ENCODE data around the gene ELMO1. TPM values are rescaled to one million over a fixed set of nuclear protein-coding genes. Genes with fewer than 3 reads are reported as not detected.
A peak's percentile ranks its signal among the peaks of the same experiment; 100 is the strongest.

Gene ELMO1
- total and polyA plus RNA-seq, 2 experiments from 2014 or later: 6.5 to 24.9 TPM

DNA sequence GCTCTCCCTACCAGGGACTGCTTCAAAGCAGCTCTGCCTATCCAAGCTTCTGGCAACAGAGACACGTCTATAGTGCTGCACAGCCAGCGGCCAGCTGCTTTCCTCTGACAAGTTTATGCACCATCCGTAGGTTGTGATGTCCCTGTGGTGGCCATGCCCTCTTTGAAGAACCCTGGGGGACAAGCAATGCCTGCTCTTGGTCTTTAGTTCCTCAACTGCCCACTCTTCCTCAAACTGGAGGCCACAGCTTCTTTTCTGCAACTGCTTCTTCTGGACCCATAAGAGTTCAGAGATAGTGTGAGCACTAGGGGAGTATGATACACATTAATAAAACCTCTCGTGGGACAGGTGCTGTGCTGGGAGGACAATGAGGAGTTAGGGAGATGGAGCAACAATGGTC, 164.9 kb downstream of the ELMO1 start (continued):
- TF ChIP-seq, protein P1, sequence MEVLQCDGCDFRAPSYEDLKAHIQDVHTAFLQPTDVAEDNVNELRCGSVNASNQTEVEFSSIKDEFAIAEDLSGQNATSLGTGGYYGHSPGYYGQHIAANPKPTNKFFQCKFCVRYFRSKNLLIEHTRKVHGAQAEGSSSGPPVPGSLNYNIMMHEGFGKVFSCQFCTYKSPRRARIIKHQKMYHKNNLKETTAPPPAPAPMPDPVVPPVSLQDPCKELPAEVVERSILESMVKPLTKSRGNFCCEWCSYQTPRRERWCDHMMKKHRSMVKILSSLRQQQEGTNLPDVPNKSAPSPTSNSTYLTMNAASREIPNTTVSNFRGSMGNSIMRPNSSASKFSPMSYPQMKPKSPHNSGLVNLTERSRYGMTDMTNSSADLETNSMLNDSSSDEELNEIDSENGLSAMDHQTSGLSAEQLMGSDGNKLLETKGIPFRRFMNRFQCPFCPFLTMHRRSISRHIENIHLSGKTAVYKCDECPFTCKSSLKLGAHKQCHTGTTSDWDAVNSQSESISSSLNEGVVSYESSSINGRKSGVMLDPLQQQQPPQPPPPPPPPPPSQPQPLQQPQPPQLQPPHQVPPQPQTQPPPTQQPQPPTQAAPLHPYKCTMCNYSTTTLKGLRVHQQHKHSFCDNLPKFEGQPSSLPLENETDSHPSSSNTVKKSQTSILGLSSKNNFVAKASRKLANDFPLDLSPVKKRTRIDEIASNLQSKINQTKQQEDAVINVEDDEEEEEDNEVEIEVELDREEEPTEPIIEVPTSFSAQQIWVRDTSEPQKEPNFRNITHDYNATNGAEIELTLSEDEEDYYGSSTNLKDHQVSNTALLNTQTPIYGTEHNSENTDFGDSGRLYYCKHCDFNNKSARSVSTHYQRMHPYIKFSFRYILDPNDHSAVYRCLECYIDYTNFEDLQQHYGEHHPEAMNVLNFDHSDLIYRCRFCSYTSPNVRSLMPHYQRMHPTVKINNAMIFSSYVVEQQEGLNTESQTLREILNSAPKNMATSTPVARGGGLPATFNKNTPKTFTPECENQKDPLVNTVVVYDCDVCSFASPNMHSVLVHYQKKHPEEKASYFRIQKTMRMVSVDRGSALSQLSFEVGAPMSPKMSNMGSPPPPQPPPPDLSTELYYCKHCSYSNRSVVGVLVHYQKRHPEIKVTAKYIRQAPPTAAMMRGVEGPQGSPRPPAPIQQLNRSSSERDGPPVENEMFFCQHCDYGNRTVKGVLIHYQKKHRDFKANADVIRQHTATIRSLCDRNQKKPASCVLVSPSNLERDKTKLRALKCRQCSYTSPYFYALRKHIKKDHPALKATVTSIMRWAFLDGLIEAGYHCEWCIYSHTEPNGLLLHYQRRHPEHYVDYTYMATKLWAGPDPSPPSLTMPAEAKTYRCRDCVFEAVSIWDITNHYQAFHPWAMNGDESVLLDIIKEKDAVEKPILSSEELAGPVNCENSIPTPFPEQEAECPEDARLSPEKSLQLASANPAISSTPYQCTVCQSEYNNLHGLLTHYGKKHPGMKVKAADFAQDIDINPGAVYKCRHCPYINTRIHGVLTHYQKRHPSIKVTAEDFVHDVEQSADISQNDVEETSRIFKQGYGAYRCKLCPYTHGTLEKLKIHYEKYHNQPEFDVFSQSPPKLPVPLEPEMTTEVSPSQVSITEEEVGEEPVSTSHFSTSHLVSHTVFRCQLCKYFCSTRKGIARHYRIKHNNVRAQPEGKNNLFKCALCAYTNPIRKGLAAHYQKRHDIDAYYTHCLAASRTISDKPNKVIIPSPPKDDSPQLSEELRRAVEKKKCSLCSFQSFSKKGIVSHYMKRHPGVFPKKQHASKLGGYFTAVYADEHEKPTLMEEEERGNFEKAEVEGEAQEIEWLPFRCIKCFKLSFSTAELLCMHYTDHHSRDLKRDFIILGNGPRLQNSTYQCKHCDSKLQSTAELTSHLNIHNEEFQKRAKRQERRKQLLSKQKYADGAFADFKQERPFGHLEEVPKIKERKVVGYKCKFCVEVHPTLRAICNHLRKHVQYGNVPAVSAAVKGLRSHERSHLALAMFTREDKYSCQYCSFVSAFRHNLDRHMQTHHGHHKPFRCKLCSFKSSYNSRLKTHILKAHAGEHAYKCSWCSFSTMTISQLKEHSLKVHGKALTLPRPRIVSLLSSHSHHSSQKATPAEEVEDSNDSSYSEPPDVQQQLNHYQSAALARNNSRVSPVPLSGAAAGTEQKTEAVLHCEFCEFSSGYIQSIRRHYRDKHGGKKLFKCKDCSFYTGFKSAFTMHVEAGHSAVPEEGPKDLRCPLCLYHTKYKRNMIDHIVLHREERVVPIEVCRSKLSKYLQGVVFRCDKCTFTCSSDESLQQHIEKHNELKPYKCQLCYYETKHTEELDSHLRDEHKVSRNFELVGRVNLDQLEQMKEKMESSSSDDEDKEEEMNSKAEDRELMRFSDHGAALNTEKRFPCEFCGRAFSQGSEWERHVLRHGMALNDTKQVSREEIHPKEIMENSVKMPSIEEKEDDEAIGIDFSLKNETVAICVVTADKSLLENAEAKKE (CRISPR knock-in tag; IDR thresholded peaks at IDR 0.05): no peak
- TF ChIP-seq, protein P2, sequence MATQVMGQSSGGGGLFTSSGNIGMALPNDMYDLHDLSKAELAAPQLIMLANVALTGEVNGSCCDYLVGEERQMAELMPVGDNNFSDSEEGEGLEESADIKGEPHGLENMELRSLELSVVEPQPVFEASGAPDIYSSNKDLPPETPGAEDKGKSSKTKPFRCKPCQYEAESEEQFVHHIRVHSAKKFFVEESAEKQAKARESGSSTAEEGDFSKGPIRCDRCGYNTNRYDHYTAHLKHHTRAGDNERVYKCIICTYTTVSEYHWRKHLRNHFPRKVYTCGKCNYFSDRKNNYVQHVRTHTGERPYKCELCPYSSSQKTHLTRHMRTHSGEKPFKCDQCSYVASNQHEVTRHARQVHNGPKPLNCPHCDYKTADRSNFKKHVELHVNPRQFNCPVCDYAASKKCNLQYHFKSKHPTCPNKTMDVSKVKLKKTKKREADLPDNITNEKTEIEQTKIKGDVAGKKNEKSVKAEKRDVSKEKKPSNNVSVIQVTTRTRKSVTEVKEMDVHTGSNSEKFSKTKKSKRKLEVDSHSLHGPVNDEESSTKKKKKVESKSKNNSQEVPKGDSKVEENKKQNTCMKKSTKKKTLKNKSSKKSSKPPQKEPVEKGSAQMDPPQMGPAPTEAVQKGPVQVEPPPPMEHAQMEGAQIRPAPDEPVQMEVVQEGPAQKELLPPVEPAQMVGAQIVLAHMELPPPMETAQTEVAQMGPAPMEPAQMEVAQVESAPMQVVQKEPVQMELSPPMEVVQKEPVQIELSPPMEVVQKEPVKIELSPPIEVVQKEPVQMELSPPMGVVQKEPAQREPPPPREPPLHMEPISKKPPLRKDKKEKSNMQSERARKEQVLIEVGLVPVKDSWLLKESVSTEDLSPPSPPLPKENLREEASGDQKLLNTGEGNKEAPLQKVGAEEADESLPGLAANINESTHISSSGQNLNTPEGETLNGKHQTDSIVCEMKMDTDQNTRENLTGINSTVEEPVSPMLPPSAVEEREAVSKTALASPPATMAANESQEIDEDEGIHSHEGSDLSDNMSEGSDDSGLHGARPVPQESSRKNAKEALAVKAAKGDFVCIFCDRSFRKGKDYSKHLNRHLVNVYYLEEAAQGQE (IDR thresholded peaks at IDR 0.05; ENCODE audit: unreplicated experiment): no peak

DNA sequence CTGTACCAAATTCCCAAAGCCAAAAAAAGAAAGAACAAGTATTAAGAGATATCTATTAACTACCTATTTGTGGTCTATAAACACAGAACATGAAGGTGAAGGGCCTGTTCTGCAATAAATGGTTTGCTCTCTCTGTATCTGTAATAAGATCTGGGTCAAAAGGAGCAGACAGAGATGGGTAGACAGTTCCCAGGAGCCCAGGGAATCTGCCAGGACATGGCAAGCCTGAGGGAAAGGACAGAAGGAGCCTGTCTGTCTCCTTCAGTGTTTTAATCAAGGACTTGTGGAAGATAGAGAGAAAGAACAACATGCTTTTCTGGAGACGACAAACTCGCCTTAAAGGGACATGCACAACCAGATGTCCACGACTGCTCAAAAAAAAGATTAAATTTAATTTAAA, 165.7 kb downstream of the ELMO1 start:
- Mint-ChIP-seq H3K27ac (peak overlapping the region; percentile 56; the same call in 1 of the 2 replicates), H3K27me3 (ENCODE audit: insufficient read depth, low read depth, poor library complexity) (peaks cover 9% of the 10 kb centered on the region), H3K4me3 (no peak overlapping the region), H3K36me3 (ENCODE audit: low read depth) (peaks cover 5% of the 10 kb centered on the region; the same call in 2 of the 3 replicates), H3K4me1 (peaks cover 34% of the 10 kb centered on the region), H3K9me3 (peaks cover 10% of the 10 kb centered on the region; the same call in 2 of the 3 replicates)
- Histone ChIP-seq H3K4me3 (no peak overlapping the region), H3K4me2 (no peak overlapping the region), H3K36me3 (ENCODE audit: insufficient read depth) (no peaks in the 10 kb centered on the region), H3K4me1 (ENCODE audit: insufficient read depth) (no peaks in the 10 kb centered on the region), H4K20me1 (replicated peaks; ENCODE audit: insufficient read depth) (no peaks in the 10 kb centered on the region), H3F3A (replicated peaks; ENCODE audit: low read depth) (no peaks in the 10 kb centered on the region), H2AFZ (no peak overlapping the region), H3K79me2 (replicated peaks; ENCODE audit: insufficient read depth) (no peaks in the 10 kb centered on the region), H3K27me3 (ENCODE audit: insufficient read depth) (no peaks in the 10 kb centered on the region), H3K9me2 (ENCODE audit: insufficient read depth) (peaks cover 6% of the 10 kb centered on the region; the same call in 1 of the 2 replicates), H3K27ac (ENCODE audit: low read depth) (no peak overlapping the region; the same call in 1 of the 2 replicates)
- TF ChIP-seq, protein P3, sequence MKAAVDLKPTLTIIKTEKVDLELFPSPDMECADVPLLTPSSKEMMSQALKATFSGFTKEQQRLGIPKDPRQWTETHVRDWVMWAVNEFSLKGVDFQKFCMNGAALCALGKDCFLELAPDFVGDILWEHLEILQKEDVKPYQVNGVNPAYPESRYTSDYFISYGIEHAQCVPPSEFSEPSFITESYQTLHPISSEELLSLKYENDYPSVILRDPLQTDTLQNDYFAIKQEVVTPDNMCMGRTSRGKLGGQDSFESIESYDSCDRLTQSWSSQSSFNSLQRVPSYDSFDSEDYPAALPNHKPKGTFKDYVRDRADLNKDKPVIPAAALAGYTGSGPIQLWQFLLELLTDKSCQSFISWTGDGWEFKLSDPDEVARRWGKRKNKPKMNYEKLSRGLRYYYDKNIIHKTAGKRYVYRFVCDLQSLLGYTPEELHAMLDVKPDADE (IDR thresholded peaks at IDR 0.05): no peak
- TF ChIP-seq EZH2phosphoT487 (IDR thresholded peaks at IDR 0.05; ENCODE audit: unreplicated experiment): no peak
- no peak for TF ChIP-seq POLR2AphosphoS5 (IDR thresholded peaks at IDR 0.05; ENCODE audit: low read depth)
- TF ChIP-seq, protein P2 (IDR thresholded peaks at IDR 0.05; ENCODE audit: unreplicated experiment): no peak
- no peak for TF ChIP-seq JUNB (IDR thresholded peaks at IDR 0.05; ENCODE audit: unreplicated experiment)
- no peak for TF ChIP-seq CREB1 (CRISPR knock-in tag; IDR thresholded peaks at IDR 0.05; ENCODE audit: low read depth)
- TF ChIP-seq NANOG (IDR thresholded peaks at IDR 0.05; ENCODE audit: borderline replicate concordance): no peak
- TF ChIP-seq EZH2 (IDR thresholded peaks at IDR 0.05; ENCODE audit: low read depth, unreplicated experiment): no peak
- no peak for DNase-seq (ENCODE audit: low spot score)
- ATAC-seq: no peak

Measured in GM23338 (cell line).